Measurements from ENCODE around the gene SPOCK2.

DNA sequence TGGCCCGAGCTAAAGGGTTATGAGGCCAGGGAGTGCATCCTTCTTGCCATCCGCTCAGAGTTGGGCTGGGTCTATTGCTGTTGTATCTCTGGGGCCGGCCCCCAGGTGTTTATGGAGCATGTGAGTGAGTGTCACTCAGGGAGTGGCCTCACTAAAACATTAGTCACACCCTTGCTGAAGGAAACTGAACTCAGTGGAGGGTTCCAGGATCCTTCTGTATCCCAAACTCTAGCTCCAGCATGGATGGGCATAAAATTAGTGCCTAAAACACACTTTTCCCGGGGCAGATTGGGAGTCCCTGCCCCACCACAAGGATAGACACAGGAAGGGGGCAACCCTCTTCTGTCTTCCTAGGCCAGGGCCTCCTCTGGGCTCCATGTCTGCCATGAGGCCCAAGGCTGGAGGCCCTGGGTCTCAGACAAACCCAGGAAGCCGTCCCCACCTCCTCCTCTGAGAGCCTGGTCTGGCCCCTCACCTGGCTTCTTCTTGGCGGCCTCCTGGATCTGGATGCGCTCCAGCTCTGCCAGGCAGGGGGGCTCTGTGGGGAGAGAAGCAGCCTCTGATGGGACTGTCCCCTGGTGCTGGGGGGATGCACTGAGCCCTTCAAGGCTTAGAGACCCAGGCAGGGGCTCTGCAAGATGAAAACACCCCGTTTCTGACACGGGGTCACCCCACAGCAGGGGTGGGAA lies 24.5 kb downstream of the SPOCK2 start:
- TF ChIP-seq TAF1 (IDR thresholded peaks at IDR 0.05; ENCODE audit: borderline replicate concordance, insufficient read depth, low read length), result no peak
- TF ChIP-seq POLR2AphosphoS5 (IDR thresholded peaks at IDR 0.05; ENCODE audit: low read depth, low read length), result no peak

Measured in PFSK-1 (cell line).